Right cardiac atrium (tissue), 5 donors: ENCODE measurements around the gene TCP11L2. TPM values are rescaled to one million over a fixed set of nuclear protein-coding genes. Genes with fewer than 3 reads are reported as not detected.
"Not testable (repeated sequence)": the region's sequence is repeated elsewhere in the genome, so short reads cannot be mapped to it uniquely, and the experiment has no call there.

Experiments used
- ATAC-seq, 2 donors: fragments of 200-7000 bp; cut with Tn5 transposase; one replicate each; pipeline versions ENCODE4 v1.8.0 to v1.9.1; 2020; ENCODE audit warnings: moderate library complexity in 2 of 2, mild to moderate bottlenecking in 1 of 2
- DNase-seq, 3 donors: peaks; one replicate each; pipeline ENCODE4 v3.0.0-alpha.2; 2020
- H3K27ac ChIP-seq: one replicate; pipeline ENCODE4 v1.5.1; 2013; ENCODE audit warnings: mild to moderate bottlenecking, low read length, control low read depth, moderate library complexity
- H3K27me3 ChIP-seq: one replicate; pipeline ENCODE4 v1.6.1; 2013; ENCODE audit not compliant: control insufficient read depth, insufficient read depth
- H3K4me1 ChIP-seq: one replicate; pipeline ENCODE4 v1.6.1; 2013; ENCODE audit warnings: low read length; ENCODE audit not compliant: control insufficient read depth, insufficient read depth
- H3K4me3 ChIP-seq: one replicate; pipeline ENCODE4 v1.5.1; 2013; ENCODE audit warnings: low read length, control low read depth
- H3K9me3 ChIP-seq: one replicate; pipeline ENCODE4 v1.6.1; 2013; ENCODE audit warnings: low read length; ENCODE audit not compliant: control insufficient read depth
- WGBS: extraction: QIAGEN DNeasy Blood & Tissue Kit; methylation state at CpG from one replicate; pipeline ENCODE4 v1.1.7; 2013; 5-methylcytosine and 5-hydroxymethylcytosine counted together
- intact Hi-C, 4 donors: fragments of 100-400 bp; cut with DNase I; formaldehyde crosslinking; loops; one replicate each; pipeline versions ENCODE4 v1.11.0 to v1.14.0; 2022 to 2023
- polyA plus RNA-seq: library from polyadenylated mRNA; stranded (reverse); fragments of 200-250 nt; gene quantifications from one replicate; pipeline ENCODE4 v1.2.3, GENCODE V29; 2013
- total RNA-seq, 4 donors: library from RNA; stranded (reverse); fragmentation: NEBNext Ultra II Directional; extraction: Animal tissue kit (Norgen Biotek cat#: 25700); gene quantifications; one replicate each; pipeline ENCODE4 v1.2.1, GENCODE V29; 2021
- donor health status: healthy with polysubstance abuse.
- donor health status: DM: no; HTN: yes; CAD: no.
- donor health status: DM: no; HTN: no; CAD: no.
- donor health status: DM: no; HTN: yes; CAD: no; lungs with severe emphysema.
- donor health status: DM: yes; HTN: yes; CAD: no.

The TCP11L2 gene
- total and polyA plus RNA-seq, 5 donors: 14.2 to 64.5 (median 60.9) TPM

GRCh38 chr12:106305376-106305775 is 2.8 kb downstream of the TCP11L2 start:
- H3K4me1 ChIP-seq: peaks cover 13% of the 10 kb centered on the region
- DNase-seq: no peak
- no peak for ATAC-seq
- H3K9me3 ChIP-seq: no peaks in the 10 kb centered on the region
- intact Hi-C loops: no loop called here
- H3K27ac ChIP-seq: peak overlapping the region; percentile 60
- 82% methylated on average over 5 of the region's 5 CpGs for WGBS
- no peaks in the 10 kb centered on the region for H3K27me3 ChIP-seq
- no peak overlapping the region for H3K4me3 ChIP-seq

- 87% methylated on average over 1 of the region's 1 CpG for WGBS
- Histone ChIP-seq H3K4me1 (peaks cover 16% of the 10 kb centered on the region), H3K4me3 (no peak overlapping the region), H3K9me3 (no peaks in the 10 kb centered on the region), H3K27me3 (no peaks in the 10 kb centered on the region), H3K27ac (no peak overlapping the region)
- ATAC-seq (no peak), DNase-seq (no peak)
- intact Hi-C loops: no loop called here
These were observed 4.6 kb downstream of the TCP11L2 start for GRCh38 chr12:106307181-106307580.

GRCh38 chr12:106308121-106308520 is 5.6 kb downstream of the TCP11L2 start:
- H3K4me1 ChIP-seq: peaks cover 16% of the 10 kb centered on the region
- H3K27me3 ChIP-seq: no peaks in the 10 kb centered on the region
- DNase-seq: no peak
- intact Hi-C loops: no loop called here
- no peak overlapping the region for H3K4me3 ChIP-seq
- ATAC-seq: no peak
- WGBS: 89% methylated on average over 1 of the region's 1 CpG
- H3K9me3 ChIP-seq: no peaks in the 10 kb centered on the region
- H3K27ac ChIP-seq: no peak overlapping the region

- no peaks in the 10 kb centered on the region for H3K9me3 ChIP-seq
- intact Hi-C loops: no loop called here
- H3K4me1 ChIP-seq: peaks cover 16% of the 10 kb centered on the region
- peak in 1 of 2 donors; percentile 49 for ATAC-seq
- peak overlapping the region; percentile 72 for H3K27ac ChIP-seq
- H3K27me3 ChIP-seq: no peaks in the 10 kb centered on the region
- DNase-seq: no peak
- H3K4me3 ChIP-seq: no peak overlapping the region
- 74% methylated on average over 3 of the region's 3 CpGs for WGBS
These were observed 6.1 kb downstream of the TCP11L2 start for GRCh38 chr12:106308611-106309010.

- DNase-seq (peak in 1 of 3 donors; percentile 55), ATAC-seq (peak; percentile 47 to 53)
- Histone ChIP-seq H3K4me3 (no peak overlapping the region), H3K9me3 (no peaks in the 10 kb centered on the region), H3K27ac (peak overlapping the region; percentile 72), H3K4me1 (peaks cover 10% of the 10 kb centered on the region), H3K27me3 (no peaks in the 10 kb centered on the region)
- intact Hi-C loops: no loop called here
- WGBS: 66% methylated on average over 7 of the region's 7 CpGs
These were observed 7.4 kb downstream of the TCP11L2 start for GRCh38 chr12:106309671-106310505.

GRCh38 chr12:106310687-106311086 is 8.2 kb downstream of the TCP11L2 start:
- DNase-seq (no peak), ATAC-seq (peak; percentile 19 to 24)
- no peak overlapping the region for H3K4me3 ChIP-seq
- no peaks in the 10 kb centered on the region for H3K9me3 ChIP-seq
- intact Hi-C loops: no loop called here
- peaks cover 10% of the 10 kb centered on the region for H3K4me1 ChIP-seq
- H3K27me3 ChIP-seq: no peaks in the 10 kb centered on the region
- 75% methylated on average over 5 of the region's 5 CpGs for WGBS
- H3K27ac ChIP-seq: no peak overlapping the region

- H3K27me3 ChIP-seq: no peaks in the 10 kb centered on the region
- no peak overlapping the region for H3K27ac ChIP-seq
- intact Hi-C loops: no loop called here
- H3K4me1 ChIP-seq: peaks cover 10% of the 10 kb centered on the region
- 57% methylated on average over 8 of the region's 8 CpGs for WGBS
- H3K9me3 ChIP-seq: no peaks in the 10 kb centered on the region
- H3K4me3 ChIP-seq: no peak overlapping the region
- no peak for ATAC-seq
- no peak for DNase-seq
These were observed 8.6 kb downstream of the TCP11L2 start for GRCh38 chr12:106311139-106311538.

GRCh38 chr12:106313413-106313812 is 10.9 kb downstream of the TCP11L2 start:
- not testable (repeated sequence) for ATAC-seq

GRCh38 chr12:106315523-106315922 is 13.0 kb downstream of the TCP11L2 start:
- no peaks in the 10 kb centered on the region for H3K9me3 ChIP-seq
- DNase-seq: no peak
- H3K4me1 ChIP-seq: peaks cover 3% of the 10 kb centered on the region
- no peak for ATAC-seq
- H3K4me3 ChIP-seq: no peak overlapping the region
- H3K27me3 ChIP-seq: no peaks in the 10 kb centered on the region
- intact Hi-C loops: no loop called here
- WGBS: 89% methylated on average over 4 of the region's 4 CpGs
- H3K27ac ChIP-seq: no peak overlapping the region

More at GRCh38 chr12:106313413-106313812, 10.9 kb downstream of the TCP11L2 start:
- H3K4me3 ChIP-seq, DNase-seq, H3K27ac ChIP-seq, intact Hi-C loops, H3K9me3 ChIP-seq, H3K27me3 ChIP-seq: not testable (repeated sequence)
- H3K4me1 ChIP-seq: peaks cover 10% of the 10 kb centered on the region
- WGBS: 69% methylated on average over 4 of the region's 4 CpGs

GRCh38 chr12:106317406-106318082 is 15.0 kb downstream of the TCP11L2 start:
- intact Hi-C loops: no loop called here
- ATAC-seq: no peak
- peak overlapping the region; percentile 28 for H3K27ac ChIP-seq
- DNase-seq: no peak
- 89% methylated on average over 6 of the region's 6 CpGs for WGBS
- no peaks in the 10 kb centered on the region for H3K27me3 ChIP-seq
- H3K4me1 ChIP-seq: peaks cover 4% of the 10 kb centered on the region
- no peaks in the 10 kb centered on the region for H3K9me3 ChIP-seq
- H3K4me3 ChIP-seq: no peak overlapping the region

- no peaks in the 10 kb centered on the region for H3K9me3 ChIP-seq
- intact Hi-C loops: no loop called here
- WGBS: 31% methylated on average over 7 of the region's 7 CpGs
- H3K4me1 ChIP-seq: peaks cover 4% of the 10 kb centered on the region
- peak in 2 of 3 donors; percentile 44 to 74 for DNase-seq
- ATAC-seq: peak; percentile 91 to 94
- no peaks in the 10 kb centered on the region for H3K27me3 ChIP-seq
- H3K4me3 ChIP-seq: no peak overlapping the region
- H3K27ac ChIP-seq: peak overlapping the region; percentile 11
These were observed 18.8 kb downstream of the TCP11L2 start for GRCh38 chr12:106321139-106321850.
